ENCODE data around the gene KHK.

Gene KHK

GRCh38 chr2:27084297-27085061, 2.1 kb upstream of the KHK start:
- Histone ChIP-seq H3K27me3 (ENCODE audit: low read depth, low read length) (no peaks in the 10 kb centered on the region), H3K9me3 (ENCODE audit: control insufficient read depth in 1 of 2, low read length in 2 of 2) (no peaks in the 10 kb centered on the region), H3K27ac (ENCODE audit: low read length) (no peak overlapping the region), H3K36me3 (ENCODE audit: control insufficient read depth in 1 of 2, insufficient read depth in 2 of 2, low read length in 2 of 2) (peaks cover 0 to 13% of the 10 kb centered on the region in 2 donors), H3K4me3 (ENCODE audit: low read depth in 1 of 2, low read length in 2 of 2) (no peak overlapping the region), H3K4me1 (ENCODE audit: control insufficient read depth in 1 of 2, insufficient read depth in 2 of 2, low read length in 2 of 2) (peaks cover 15 to 68% of the 10 kb centered on the region in 2 donors)

DNA sequence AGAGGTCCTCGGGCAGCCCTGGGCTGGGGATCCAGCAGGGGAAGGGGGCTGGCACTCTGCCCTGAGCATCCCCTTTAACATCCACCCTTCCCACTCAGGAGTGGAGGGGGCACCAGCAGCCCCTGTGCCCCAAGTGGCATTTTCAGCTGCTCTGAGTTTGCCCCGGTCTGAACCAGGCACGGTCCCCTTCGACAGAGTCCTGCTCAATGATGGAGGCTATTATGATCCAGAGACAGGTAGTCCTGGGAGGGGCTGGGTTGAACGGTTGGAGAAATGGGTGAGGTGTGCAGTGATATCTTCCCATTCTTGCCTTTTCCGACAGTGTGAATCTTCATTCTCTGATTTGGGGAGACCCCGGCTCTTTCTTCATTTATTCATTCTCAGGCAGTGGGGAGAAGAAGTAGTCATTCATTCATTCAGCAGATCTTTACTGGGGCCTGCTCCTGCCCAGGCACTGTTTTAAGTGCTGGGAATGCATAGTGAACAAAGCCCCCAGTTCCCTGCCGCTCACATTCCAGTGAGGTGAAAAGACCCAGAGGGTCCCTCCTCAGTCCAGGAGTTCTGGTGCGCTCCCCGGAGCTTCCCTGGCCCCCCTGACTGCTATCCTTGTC, 1.4 kb upstream of the KHK start:
- Histone ChIP-seq H3K4me3 (ENCODE audit: low read depth in 1 of 2, low read length in 2 of 2) (peak overlapping the region; percentile 53 to 86), H3K9me3 (ENCODE audit: control insufficient read depth in 1 of 2, low read length in 2 of 2) (no peaks in the 10 kb centered on the region), H3K36me3 (ENCODE audit: control insufficient read depth in 1 of 2, insufficient read depth in 2 of 2, low read length in 2 of 2) (peaks cover 0 to 13% of the 10 kb centered on the region in 2 donors), H3K27ac (ENCODE audit: low read length) (no peak overlapping the region), H3K27me3 (ENCODE audit: low read depth, low read length) (no peaks in the 10 kb centered on the region), H3K4me1 (ENCODE audit: control insufficient read depth in 1 of 2, insufficient read depth in 2 of 2, low read length in 2 of 2) (peaks cover 15 to 66% of the 10 kb centered on the region in 2 donors)

DNA sequence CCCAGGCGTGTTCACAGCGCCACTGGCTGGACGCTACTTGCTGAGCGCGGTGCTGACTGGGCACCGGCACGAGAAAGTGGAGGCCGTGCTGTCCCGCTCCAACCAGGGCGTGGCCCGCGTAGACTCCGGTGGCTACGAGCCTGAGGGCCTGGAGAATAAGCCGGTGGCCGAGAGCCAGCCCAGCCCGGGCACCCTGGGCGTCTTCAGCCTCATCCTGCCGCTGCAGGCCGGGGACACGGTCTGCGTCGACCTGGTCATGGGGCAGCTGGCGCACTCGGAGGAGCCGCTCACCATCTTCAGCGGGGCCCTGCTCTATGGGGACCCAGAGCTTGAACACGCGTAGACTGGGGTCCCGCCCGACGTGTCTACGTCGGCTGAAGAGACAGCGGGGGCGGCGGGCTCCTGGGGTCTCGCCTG, 891 bp upstream of the KHK start:
- H3K36me3 ChIP-seq (ENCODE audit: control insufficient read depth in 1 of 2, insufficient read depth in 2 of 2, low read length in 2 of 2), result peaks cover 0 to 13% of the 10 kb centered on the region in 2 donors
- H3K27ac ChIP-seq (ENCODE audit: low read length), result peak overlapping the region; percentile 31
- H3K27me3 ChIP-seq (ENCODE audit: low read depth, low read length), result no peaks in the 10 kb centered on the region
- H3K4me1 ChIP-seq (ENCODE audit: control insufficient read depth in 1 of 2, insufficient read depth in 2 of 2, low read length in 2 of 2), result peaks cover 15 to 61% of the 10 kb centered on the region in 2 donors
- H3K4me3 ChIP-seq (ENCODE audit: low read depth in 1 of 2, low read length in 2 of 2), result peak overlapping the region; percentile 53 to 86
- H3K9me3 ChIP-seq (ENCODE audit: control insufficient read depth in 1 of 2, low read length in 2 of 2), result no peaks in the 10 kb centered on the region

DNA sequence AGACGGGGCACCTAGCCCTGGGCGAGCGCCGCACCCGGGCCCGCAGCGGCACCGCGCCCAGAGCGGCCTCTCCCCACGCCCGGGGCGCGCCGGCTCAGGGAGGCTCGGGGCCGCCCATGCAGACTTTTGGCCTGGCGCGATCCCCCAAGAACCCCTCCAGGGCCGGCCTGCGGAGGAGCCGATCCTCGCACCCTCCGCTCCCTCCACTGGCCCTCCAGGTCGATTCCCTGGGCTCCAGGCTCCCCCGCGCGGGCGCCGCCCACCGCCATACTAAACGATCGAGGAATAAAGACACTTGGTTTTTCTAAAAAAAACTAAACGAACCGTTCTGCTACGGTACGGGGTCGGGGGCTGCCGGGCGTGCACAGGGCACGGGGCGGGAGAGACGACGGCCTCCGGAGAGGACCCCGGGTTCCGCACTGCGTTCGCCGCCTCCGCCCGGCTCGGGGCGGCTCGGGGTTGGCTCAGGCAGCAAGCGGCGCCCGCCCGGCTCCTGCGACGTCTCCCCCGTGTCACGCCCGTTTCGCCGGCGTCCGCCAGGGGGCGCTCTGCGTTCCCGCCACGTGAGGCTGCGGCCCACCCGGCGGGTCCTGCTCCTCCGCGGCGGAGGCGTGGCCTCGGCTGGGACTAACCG, 365 bp upstream of the KHK start:
- no peaks in the 10 kb centered on the region for H3K9me3 ChIP-seq (ENCODE audit: control insufficient read depth in 1 of 2, low read length in 2 of 2)
- peak overlapping the region; percentile 31 for H3K27ac ChIP-seq (ENCODE audit: low read length)
- H3K27me3 ChIP-seq (ENCODE audit: low read depth, low read length), result no peaks in the 10 kb centered on the region
- peaks cover 15 to 55% of the 10 kb centered on the region in 2 donors for H3K4me1 ChIP-seq (ENCODE audit: control insufficient read depth in 1 of 2, insufficient read depth in 2 of 2, low read length in 2 of 2)
- peaks cover 0 to 13% of the 10 kb centered on the region in 2 donors for H3K36me3 ChIP-seq (ENCODE audit: control insufficient read depth in 1 of 2, insufficient read depth in 2 of 2, low read length in 2 of 2)
- H3K4me3 ChIP-seq (ENCODE audit: low read depth in 1 of 2, low read length in 2 of 2), result peak overlapping the region; percentile 53 to 86

GRCh38 chr2:27087823-27088410, 1.3 kb downstream of the KHK start:
- H3K4me3 ChIP-seq (ENCODE audit: low read depth in 1 of 2, low read length in 2 of 2), result peak overlapping the region in 1 of 2 donors; percentile 76
- H3K9me3 ChIP-seq (ENCODE audit: control insufficient read depth in 1 of 2, low read length in 2 of 2), result no peaks in the 10 kb centered on the region
- H3K27me3 ChIP-seq (ENCODE audit: low read depth, low read length), result no peaks in the 10 kb centered on the region
- peaks cover 7 to 38% of the 10 kb centered on the region in 2 donors for H3K4me1 ChIP-seq (ENCODE audit: control insufficient read depth in 1 of 2, insufficient read depth in 2 of 2, low read length in 2 of 2)
- H3K27ac ChIP-seq (ENCODE audit: low read length), result peak overlapping the region; percentile 39
- H3K36me3 ChIP-seq (ENCODE audit: control insufficient read depth in 1 of 2, insufficient read depth in 2 of 2, low read length in 2 of 2), result peaks cover 0 to 5% of the 10 kb centered on the region in 2 donors

DNA sequence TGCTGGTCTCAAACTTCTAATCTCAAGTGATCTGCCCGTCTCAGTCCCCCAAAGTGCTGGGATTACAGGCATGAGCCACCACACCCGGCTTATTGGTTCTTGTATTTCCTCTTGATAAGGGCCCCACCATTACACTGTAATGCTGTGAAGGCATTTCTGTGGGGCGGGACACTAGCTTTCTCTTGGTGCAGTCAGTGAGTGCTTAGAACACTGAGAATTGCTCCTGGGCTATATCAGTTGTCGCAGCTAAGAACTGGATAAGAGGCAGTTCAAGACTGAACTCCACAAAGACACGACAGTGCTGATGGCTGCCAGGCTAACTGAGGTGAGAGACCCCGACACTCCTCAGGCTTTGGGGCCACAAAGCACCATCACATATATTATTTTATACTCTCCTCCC, 2.1 kb downstream of the KHK start:
- H3K36me3 ChIP-seq (ENCODE audit: control insufficient read depth in 1 of 2, insufficient read depth in 2 of 2, low read length in 2 of 2), result no peaks in the 10 kb centered on the region
- H3K4me3 ChIP-seq (ENCODE audit: low read depth in 1 of 2, low read length in 2 of 2), result peak overlapping the region in 1 of 2 donors; percentile 19
- no peak overlapping the region for H3K27ac ChIP-seq (ENCODE audit: low read length)
- H3K4me1 ChIP-seq (ENCODE audit: control insufficient read depth in 1 of 2, insufficient read depth in 2 of 2, low read length in 2 of 2), result peaks cover 7 to 31% of the 10 kb centered on the region in 2 donors
- H3K27me3 ChIP-seq (ENCODE audit: low read depth, low read length), result no peaks in the 10 kb centered on the region
- no peaks in the 10 kb centered on the region for H3K9me3 ChIP-seq (ENCODE audit: control insufficient read depth in 1 of 2, low read length in 2 of 2)

- Histone ChIP-seq H3K4me3 (ENCODE audit: low read depth in 1 of 2, low read length in 2 of 2) (peak overlapping the region in 1 of 2 donors; percentile 19), H3K4me1 (ENCODE audit: control insufficient read depth in 1 of 2, insufficient read depth in 2 of 2, low read length in 2 of 2) (peaks cover 7 to 24% of the 10 kb centered on the region in 2 donors), H3K27ac (ENCODE audit: low read length) (no peak overlapping the region)
These were observed 2.8 kb downstream of the KHK start for GRCh38 chr2:27089111-27089954.

DNA sequence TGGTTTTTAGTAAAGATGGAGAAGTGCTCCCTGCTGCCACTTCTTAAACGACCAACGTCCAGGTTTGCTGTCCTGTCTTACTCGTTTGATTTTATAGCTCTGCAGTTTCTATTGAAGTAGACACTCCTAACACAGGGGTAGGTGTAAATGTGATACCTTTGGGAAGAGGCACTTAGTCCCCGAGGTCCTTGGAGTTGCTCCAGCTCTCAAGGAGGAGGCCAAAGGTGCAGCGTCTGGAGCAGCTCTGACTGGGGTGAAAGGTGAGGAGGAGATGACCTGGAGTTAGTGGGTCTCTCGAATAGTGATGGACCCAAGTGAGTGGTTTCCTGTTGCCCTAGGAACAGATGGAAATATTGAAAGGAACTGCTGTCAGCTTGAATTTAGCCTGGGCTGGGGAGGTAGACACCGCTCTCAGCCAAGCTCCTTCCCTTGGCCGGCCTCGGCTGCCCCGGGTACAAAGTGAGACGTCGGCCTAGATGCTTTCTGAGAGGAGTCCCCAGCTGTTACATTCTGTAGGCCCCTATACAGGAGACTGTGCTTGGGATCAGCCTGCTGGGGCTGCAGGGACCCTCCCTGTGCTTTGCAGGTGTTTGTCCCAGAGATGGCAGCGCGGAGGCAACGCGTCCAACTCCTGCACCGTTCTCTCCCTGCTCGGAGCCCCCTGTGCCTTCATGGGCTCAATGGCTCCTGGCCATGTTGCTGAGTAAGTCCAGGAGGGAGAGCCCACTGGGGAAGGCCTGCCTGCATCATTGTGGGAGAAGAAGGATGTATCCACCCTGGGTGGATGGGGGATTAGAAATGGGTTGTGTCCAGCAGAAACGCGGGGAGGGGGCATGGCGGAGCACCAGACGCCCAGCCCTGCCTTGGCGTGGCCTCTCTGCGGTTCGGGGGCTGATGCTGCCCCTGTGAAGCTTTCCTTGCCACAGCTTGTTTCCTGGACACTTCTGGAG, 5.4 kb downstream of the KHK start:
- no peak overlapping the region for H3K27ac ChIP-seq (ENCODE audit: low read length)
- H3K9me3 ChIP-seq (ENCODE audit: control insufficient read depth in 1 of 2, low read length in 2 of 2), result no peaks in the 10 kb centered on the region
- peaks cover 10 to 19% of the 10 kb centered on the region in 2 donors for H3K4me1 ChIP-seq (ENCODE audit: control insufficient read depth in 1 of 2, insufficient read depth in 2 of 2, low read length in 2 of 2)
- no peaks in the 10 kb centered on the region for H3K27me3 ChIP-seq (ENCODE audit: low read depth, low read length)
- H3K36me3 ChIP-seq (ENCODE audit: control insufficient read depth in 1 of 2, insufficient read depth in 2 of 2, low read length in 2 of 2), result no peaks in the 10 kb centered on the region
- no peak overlapping the region for H3K4me3 ChIP-seq (ENCODE audit: low read depth in 1 of 2, low read length in 2 of 2)

More at GRCh38 chr2:27089111-27089954, 2.8 kb downstream of the KHK start:
- Histone ChIP-seq H3K27me3 (ENCODE audit: low read depth, low read length) (no peaks in the 10 kb centered on the region), H3K9me3 (ENCODE audit: control insufficient read depth in 1 of 2, low read length in 2 of 2) (no peaks in the 10 kb centered on the region), H3K36me3 (ENCODE audit: control insufficient read depth in 1 of 2, insufficient read depth in 2 of 2, low read length in 2 of 2) (no peaks in the 10 kb centered on the region)

GRCh38 chr2:27092696-27093429, 6.3 kb downstream of the KHK start:
- Histone ChIP-seq H3K4me3 (ENCODE audit: low read depth in 1 of 2, low read length in 2 of 2) (no peak overlapping the region), H3K27me3 (ENCODE audit: low read depth, low read length) (no peaks in the 10 kb centered on the region), H3K4me1 (ENCODE audit: control insufficient read depth in 1 of 2, insufficient read depth in 2 of 2, low read length in 2 of 2) (peaks cover 10 to 11% of the 10 kb centered on the region in 2 donors), H3K36me3 (ENCODE audit: control insufficient read depth in 1 of 2, insufficient read depth in 2 of 2, low read length in 2 of 2) (no peaks in the 10 kb centered on the region), H3K27ac (ENCODE audit: low read length) (no peak overlapping the region), H3K9me3 (ENCODE audit: control insufficient read depth in 1 of 2, low read length in 2 of 2) (no peaks in the 10 kb centered on the region)

Data from muscle layer of duodenum (tissue), 2 donors.